SK-N-SH treated with all-trans-retinoic acid at 6 μM for 48 hours (cell line): ENCODE results near the gene HSP90AA1.

Experiments used
- ATAC-seq: fragments of 200-7000 bp; cut with Tn5 transposase; 3 replicates; pipeline ENCODE4 v1.9.1; 2020; ENCODE audit warnings: mild to moderate bottlenecking, moderate library complexity
- ARNTL ChIP-seq: fragments of 450-650 bp; formaldehyde crosslinking; IDR thresholded peaks from 2 replicates; pipeline ENCODE4 v1.5.0; 2020; ENCODE audit warnings: low read depth, mild to moderate bottlenecking, moderate library complexity, borderline replicate concordance
- BACH2 ChIP-seq: fragments of 250-450 bp; sonication (Bioruptor Pico); IDR thresholded peaks from 2 replicates; pipeline ENCODE4 v1.9.0; 2021; ENCODE audit warnings: mild to moderate bottlenecking, borderline replicate concordance
- CSDC2 ChIP-seq: fragments of 250-450 bp; sonication (Bioruptor Pico); IDR thresholded peaks from 2 replicates; pipeline ENCODE4 v1.5.0; 2020; ENCODE audit warnings: mild to moderate bottlenecking, moderate library complexity
- ESRRG ChIP-seq: fragments of 250-450 bp; sonication (Bioruptor Pico); IDR thresholded peaks from 2 replicates; pipeline ENCODE4 v1.6.1; 2021; ENCODE audit warnings: mild to moderate bottlenecking
- GLIS3 ChIP-seq: fragments of 250-450 bp; sonication (Bioruptor Pico); IDR thresholded peaks from 2 replicates; pipeline ENCODE4 v1.5.0; 2020; ENCODE audit warnings: mild to moderate bottlenecking, moderate library complexity
- OSR1 ChIP-seq: fragments of 250-450 bp; sonication (Bioruptor Pico); IDR thresholded peaks from 2 replicates; pipeline ENCODE4 v1.8.0; 2022; ENCODE audit warnings: moderate library complexity, mild to moderate bottlenecking, inconsistent platforms
- PPARA ChIP-seq: fragments of 250-450 bp; sonication (Bioruptor Pico); IDR thresholded peaks from 2 replicates; pipeline ENCODE4 v1.5.0; 2020; ENCODE audit warnings: mild to moderate bottlenecking, borderline replicate concordance
- ZFP3 ChIP-seq: fragments of 250-450 bp; sonication (Bioruptor Pico); IDR thresholded peaks from 2 replicates; pipeline ENCODE4 v1.5.0; 2020; ENCODE audit warnings: mild to moderate bottlenecking, moderate library complexity
- ZFP30 ChIP-seq: fragments of 450-650 bp; formaldehyde crosslinking; IDR thresholded peaks from 2 replicates; pipeline ENCODE4 v1.5.0; 2022; ENCODE audit warnings: mild to moderate bottlenecking, moderate library complexity
- ZNF565 ChIP-seq: fragments of 450-650 bp; formaldehyde crosslinking; conservative IDR thresholded peaks from 2 replicates; pipeline ENCODE4 v1.5.0; 2020; ENCODE audit warnings: low read depth, mild to moderate bottlenecking, moderate library complexity
- ZNF70 ChIP-seq: fragments of 450-650 bp; formaldehyde crosslinking; IDR thresholded peaks from 2 replicates; pipeline ENCODE4 v1.5.0; 2020; ENCODE audit warnings: mild to moderate bottlenecking, moderate library complexity
- ZNF8 ChIP-seq: fragments of 450-650 bp; formaldehyde crosslinking; IDR thresholded peaks from 2 replicates; pipeline ENCODE4 v1.5.0; 2020; ENCODE audit warnings: mild to moderate bottlenecking, moderate library complexity
- TF ChIP-seq, protein P1 (sequence below): fragments of 250-450 bp; sonication (Bioruptor Pico); IDR thresholded peaks from 2 replicates; pipeline ENCODE4 v1.5.1; 2020; ENCODE audit warnings: low read depth, mild to moderate bottlenecking, moderate library complexity
- TF ChIP-seq, protein P2 (sequence below): fragments of 250-450 bp; sonication (Bioruptor Pico); IDR thresholded peaks from 2 replicates; pipeline ENCODE4 v1.8.0; 2021; ENCODE audit warnings: low read depth, mild to moderate bottlenecking, moderate library complexity, borderline replicate concordance
- TF ChIP-seq, protein P3 (sequence below): fragments of 250-450 bp; sonication (Bioruptor Pico); IDR thresholded peaks from 2 replicates; pipeline ENCODE4 v1.5.1; 2021; ENCODE audit warnings: mild to moderate bottlenecking, moderate library complexity
- TF ChIP-seq, protein P4 (sequence below): fragments of 250-450 bp; sonication (Bioruptor Pico); IDR thresholded peaks from 2 replicates; pipeline ENCODE4 v1.8.0; 2020; ENCODE audit warnings: mild to moderate bottlenecking, moderate library complexity, borderline replicate concordance

The HSP90AA1 gene

DNA sequence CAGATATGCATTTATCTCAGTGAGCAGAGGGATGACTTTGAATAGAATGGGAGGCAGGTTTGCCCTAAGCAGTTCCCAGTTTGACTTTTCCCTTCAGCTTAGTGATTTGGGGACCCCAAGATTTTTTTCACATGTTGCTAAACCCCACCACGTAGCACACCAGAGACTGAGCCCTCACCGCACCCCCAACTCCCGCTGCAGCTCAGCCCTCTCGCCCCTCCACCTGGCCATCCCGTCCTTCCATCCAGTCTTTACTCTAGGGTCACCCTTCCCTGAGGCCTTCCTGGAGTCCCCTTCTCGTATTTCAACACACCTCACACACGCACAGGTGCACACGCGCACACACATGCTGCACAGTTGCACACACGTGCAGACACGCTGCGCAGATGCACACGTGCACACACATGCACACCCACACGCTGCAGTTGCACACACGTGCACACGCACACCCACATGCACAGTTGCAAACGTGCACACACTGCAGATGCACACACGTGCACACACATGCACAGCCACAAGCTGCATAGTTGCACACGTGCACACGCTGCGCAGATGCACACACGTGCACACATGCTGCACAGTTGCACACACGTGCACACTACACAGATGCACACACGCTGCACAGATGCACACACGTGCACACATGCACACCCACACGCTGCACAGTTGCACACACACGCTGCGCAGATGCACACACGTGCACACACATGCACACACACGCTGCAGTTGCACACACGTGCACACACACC lies 30.0 kb downstream of the HSP90AA1 start:
- peak; percentile 6 for ATAC-seq
- TF ChIP-seq ZNF70 (no peak), ZNF565 (no peak), OSR1 (CRISPR knock-in tag) (no peak), ZNF8 (no peak), ZFP30 (CRISPR knock-in tag) (no peak), GLIS3 (CRISPR knock-in tag) (no peak)
- TF ChIP-seq, protein P1, sequence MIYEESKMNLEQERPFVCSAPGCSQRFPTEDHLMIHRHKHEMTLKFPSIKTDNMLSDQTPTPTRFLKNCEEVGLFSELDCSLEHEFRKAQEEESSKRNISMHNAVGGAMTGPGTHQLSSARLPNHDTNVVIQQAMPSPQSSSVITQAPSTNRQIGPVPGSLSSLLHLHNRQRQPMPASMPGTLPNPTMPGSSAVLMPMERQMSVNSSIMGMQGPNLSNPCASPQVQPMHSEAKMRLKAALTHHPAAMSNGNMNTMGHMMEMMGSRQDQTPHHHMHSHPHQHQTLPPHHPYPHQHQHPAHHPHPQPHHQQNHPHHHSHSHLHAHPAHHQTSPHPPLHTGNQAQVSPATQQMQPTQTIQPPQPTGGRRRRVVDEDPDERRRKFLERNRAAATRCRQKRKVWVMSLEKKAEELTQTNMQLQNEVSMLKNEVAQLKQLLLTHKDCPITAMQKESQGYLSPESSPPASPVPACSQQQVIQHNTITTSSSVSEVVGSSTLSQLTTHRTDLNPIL (CRISPR knock-in tag), result no peak
- TF ChIP-seq, protein P2, sequence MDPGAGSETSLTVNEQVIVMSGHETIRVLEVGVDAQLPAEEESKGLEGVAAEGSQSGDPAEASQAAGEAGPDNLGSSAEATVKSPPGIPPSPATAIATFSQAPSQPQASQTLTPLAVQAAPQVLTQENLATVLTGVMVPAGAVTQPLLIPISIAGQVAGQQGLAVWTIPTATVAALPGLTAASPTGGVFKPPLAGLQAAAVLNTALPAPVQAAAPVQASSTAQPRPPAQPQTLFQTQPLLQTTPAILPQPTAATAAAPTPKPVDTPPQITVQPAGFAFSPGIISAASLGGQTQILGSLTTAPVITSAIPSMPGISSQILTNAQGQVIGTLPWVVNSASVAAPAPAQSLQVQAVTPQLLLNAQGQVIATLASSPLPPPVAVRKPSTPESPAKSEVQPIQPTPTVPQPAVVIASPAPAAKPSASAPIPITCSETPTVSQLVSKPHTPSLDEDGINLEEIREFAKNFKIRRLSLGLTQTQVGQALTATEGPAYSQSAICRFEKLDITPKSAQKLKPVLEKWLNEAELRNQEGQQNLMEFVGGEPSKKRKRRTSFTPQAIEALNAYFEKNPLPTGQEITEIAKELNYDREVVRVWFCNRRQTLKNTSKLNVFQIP (CRISPR knock-in tag), result no peak
- TF ChIP-seq, protein P3, sequence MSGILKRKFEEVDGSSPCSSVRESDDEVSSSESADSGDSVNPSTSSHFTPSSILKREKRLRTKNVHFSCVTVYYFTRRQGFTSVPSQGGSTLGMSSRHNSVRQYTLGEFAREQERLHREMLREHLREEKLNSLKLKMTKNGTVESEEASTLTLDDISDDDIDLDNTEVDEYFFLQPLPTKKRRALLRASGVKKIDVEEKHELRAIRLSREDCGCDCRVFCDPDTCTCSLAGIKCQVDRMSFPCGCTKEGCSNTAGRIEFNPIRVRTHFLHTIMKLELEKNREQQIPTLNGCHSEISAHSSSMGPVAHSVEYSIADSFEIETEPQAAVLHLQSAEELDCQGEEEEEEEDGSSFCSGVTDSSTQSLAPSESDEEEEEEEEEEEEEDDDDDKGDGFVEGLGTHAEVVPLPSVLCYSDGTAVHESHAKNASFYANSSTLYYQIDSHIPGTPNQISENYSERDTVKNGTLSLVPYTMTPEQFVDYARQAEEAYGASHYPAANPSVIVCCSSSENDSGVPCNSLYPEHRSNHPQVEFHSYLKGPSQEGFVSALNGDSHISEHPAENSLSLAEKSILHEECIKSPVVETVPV, result no peak

DNA sequence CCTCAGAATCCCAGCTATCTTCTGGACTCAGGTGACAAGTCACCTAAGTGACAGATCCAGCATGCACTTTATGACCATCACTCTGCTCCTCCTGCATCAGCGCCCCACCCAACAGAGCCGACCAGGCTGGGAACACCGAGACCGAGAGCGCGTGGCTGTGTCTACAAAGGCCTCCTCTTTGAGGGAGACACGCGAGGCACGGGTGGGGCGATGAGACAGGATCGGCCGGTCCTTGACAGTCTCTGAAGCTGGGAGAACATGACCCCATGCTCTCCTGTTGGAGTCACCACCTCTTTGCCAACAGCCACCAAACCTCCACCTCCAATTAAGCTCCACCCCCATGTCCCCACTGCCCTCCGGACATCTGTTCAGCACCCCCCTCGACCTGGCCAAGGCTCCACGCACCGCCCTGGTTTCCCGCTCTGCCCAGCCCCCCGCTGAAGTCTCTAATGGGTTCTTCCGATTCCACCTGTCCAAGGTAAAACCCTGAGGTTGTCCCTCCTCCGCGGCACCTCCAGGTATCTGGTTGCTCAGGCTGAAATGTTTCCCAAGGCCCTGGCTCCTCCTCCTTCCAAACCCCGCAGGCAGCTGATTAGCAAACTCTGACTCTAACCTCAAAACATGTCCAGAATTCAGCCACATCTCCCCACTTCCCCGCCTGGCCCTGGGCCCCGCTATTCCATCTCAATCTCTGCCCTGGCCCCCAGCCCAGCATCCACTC lies 31.5 kb downstream of the HSP90AA1 start:
- peak; percentile 17; the same call in 2 of the 3 replicates for ATAC-seq
- TF ChIP-seq ARNTL, result no peak
- TF ChIP-seq, protein P2 (CRISPR knock-in tag), result no peak
- peak; percentile 95 for TF ChIP-seq ZFP3 (CRISPR knock-in tag)

DNA sequence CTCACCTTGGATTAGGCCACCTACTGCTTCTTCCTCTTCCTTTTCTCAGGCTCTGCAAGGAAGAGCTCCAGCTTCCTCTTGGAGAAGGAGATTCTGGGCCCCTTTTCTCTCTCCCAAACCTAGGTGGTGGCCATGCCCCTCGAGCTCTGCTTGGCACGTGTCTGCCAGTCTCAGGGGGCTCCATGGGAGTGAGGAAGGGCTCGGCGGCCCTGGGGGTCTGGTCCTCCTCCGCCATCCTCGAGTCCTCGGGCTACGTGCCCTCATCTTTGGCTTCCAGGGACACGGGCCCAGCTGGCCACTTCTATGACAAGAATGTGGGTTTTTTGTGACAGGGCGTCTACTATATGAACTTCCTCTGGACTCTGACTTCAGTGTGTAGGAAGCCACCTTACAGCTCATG lies 34.3 kb downstream of the HSP90AA1 start:
- ATAC-seq, result no peak
- TF ChIP-seq, protein P3, result no peak
- no peak for TF ChIP-seq ESRRG (CRISPR knock-in tag)
- TF ChIP-seq, protein P1 (CRISPR knock-in tag), result no peak
- TF ChIP-seq GLIS3 (CRISPR knock-in tag), result no peak
- TF ChIP-seq CSDC2, result no peak
- TF ChIP-seq ARNTL, result no peak
- TF ChIP-seq OSR1 (CRISPR knock-in tag), result no peak
- TF ChIP-seq, protein P4, sequence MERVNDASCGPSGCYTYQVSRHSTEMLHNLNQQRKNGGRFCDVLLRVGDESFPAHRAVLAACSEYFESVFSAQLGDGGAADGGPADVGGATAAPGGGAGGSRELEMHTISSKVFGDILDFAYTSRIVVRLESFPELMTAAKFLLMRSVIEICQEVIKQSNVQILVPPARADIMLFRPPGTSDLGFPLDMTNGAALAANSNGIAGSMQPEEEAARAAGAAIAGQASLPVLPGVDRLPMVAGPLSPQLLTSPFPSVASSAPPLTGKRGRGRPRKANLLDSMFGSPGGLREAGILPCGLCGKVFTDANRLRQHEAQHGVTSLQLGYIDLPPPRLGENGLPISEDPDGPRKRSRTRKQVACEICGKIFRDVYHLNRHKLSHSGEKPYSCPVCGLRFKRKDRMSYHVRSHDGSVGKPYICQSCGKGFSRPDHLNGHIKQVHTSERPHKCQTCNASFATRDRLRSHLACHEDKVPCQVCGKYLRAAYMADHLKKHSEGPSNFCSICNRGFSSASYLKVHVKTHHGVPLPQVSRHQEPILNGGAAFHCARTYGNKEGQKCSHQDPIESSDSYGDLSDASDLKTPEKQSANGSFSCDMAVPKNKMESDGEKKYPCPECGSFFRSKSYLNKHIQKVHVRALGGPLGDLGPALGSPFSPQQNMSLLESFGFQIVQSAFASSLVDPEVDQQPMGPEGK (CRISPR knock-in tag), result no peak
- no peak for TF ChIP-seq BACH2
- no peak for TF ChIP-seq PPARA (CRISPR knock-in tag)
- no peak for TF ChIP-seq ZNF565
- no peak for TF ChIP-seq ZFP3 (CRISPR knock-in tag)
